CD4-positive, alpha-beta T cell treated with Interleukin-10 for 1 hour (primary cell): ENCODE data around the gene SYNC.

Experiments
- DNase-seq: peaks from one replicate; pipeline ENCODE4 v3.0.0-alpha.2; 2020

The SYNC gene

GRCh38 chr1:32702599-32703478, at the start of gene SYNC:
Gene SYNC (minus strand): TSS chr1:32702770. CDS start chr1:32702660, 110 bp downstream.
- no peak for DNase-seq

GRCh38 chr1:32749771-32750170, 47.2 kb upstream of the SYNC start:
- DNase-seq = no peak

GRCh38 chr1:32749332-32749731, 46.8 kb upstream of the SYNC start:
- DNase-seq = no peak

GRCh38 chr1:32748926-32749325, 46.4 kb upstream of the SYNC start:
- DNase-seq = no peak

GRCh38 chr1:32748348-32748747, 45.8 kb upstream of the SYNC start:
- no peak for DNase-seq

GRCh38 chr1:32746130-32746529, 43.6 kb upstream of the SYNC start:
- DNase-seq = no peak

GRCh38 chr1:32744071-32744425, 41.5 kb upstream of the SYNC start:
- DNase-seq = no peak

GRCh38 chr1:32743380-32744070, 41.0 kb upstream of the SYNC start:
- DNase-seq = no peak

GRCh38 chr1:32742956-32743355, 40.4 kb upstream of the SYNC start:
- no peak for DNase-seq

GRCh38 chr1:32742199-32742947, 39.8 kb upstream of the SYNC start:
- no peak for DNase-seq

GRCh38 chr1:32741413-32742198, 39.0 kb upstream of the SYNC start:
- DNase-seq = no peak

GRCh38 chr1:32741059-32741412, 38.5 kb upstream of the SYNC start:
- no peak for DNase-seq

- no peak for DNase-seq
Observed at GRCh38 chr1:32736812-32737791, 34.5 kb upstream of the SYNC start.

GRCh38 chr1:32733582-32734321, 31.2 kb upstream of the SYNC start:
- no peak for DNase-seq

GRCh38 chr1:32729254-32730046, 26.9 kb upstream of the SYNC start:
- DNase-seq = no peak

- DNase-seq = no peak
Observed at GRCh38 chr1:32728413-32729077, 26.0 kb upstream of the SYNC start.

GRCh38 chr1:32727876-32728275, 25.3 kb upstream of the SYNC start:
- DNase-seq = no peak

- no peak for DNase-seq
Observed at GRCh38 chr1:32725615-32725982, 23.0 kb upstream of the SYNC start.
